GM19468 (cell line): ENCODE results near the gene ZNF319.

Experiments
- ATAC-seq: cut with Tn5 transposase; IDR thresholded peaks from one replicate; pipeline ENCODE4 v1.9.1; 2021; ENCODE audit warnings: mild to moderate bottlenecking, moderate library complexity, moderate number of reproducible peaks; ENCODE audit not compliant: unreplicated experiment; ENCODE audit errors: extremely low read depth

The ZNF319 gene

GRCh38 chr16:58037365-58038057 is 37.0 kb upstream of the ZNF319 start:
- no peak for ATAC-seq

GRCh38 chr16:58036943-58037342 is 36.5 kb upstream of the ZNF319 start:
- no peak for ATAC-seq

DNA sequence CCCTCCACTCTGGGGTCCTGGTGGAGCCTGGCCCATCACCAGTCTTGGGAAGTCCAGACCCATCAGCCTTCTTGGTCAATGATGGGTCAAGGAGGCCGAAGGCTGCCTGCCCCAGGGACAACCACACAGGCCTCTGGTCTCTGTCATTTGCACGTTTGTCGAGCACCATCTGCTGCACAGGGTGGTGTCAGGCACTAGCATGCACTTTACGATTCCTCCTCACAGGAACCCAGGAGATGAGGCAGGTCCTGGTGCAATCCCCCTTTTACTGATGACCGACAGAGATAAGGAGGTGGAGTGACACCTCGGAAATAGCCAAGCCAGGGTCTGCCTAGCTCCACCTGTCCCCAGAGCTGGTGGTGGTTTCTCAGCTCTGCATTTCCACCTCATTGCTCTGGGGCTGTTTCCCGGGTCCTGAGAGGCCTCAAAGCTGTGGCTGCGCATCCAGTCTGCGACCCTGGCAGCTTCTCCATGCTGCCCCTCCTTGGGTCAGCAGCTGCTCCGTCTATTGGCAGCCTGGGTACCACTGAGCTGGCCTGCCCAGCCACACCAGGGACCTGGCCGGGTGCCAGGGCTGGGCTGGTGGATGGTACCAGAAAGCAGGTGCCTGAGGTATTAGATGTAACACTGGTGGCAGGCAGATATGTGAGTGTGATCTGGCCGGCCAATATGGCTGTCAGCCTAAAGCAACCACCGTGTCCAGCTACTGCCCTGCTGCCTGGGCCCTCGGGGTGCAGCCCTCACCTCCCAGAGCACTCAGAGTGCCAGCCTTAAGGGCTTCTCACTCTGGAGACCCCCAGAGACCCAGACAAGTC is 35.1 kb upstream of the ZNF319 start:
- ATAC-seq = no peak

GRCh38 chr16:58034774-58035173 is 34.3 kb upstream of the ZNF319 start:
- no peak for ATAC-seq

DNA sequence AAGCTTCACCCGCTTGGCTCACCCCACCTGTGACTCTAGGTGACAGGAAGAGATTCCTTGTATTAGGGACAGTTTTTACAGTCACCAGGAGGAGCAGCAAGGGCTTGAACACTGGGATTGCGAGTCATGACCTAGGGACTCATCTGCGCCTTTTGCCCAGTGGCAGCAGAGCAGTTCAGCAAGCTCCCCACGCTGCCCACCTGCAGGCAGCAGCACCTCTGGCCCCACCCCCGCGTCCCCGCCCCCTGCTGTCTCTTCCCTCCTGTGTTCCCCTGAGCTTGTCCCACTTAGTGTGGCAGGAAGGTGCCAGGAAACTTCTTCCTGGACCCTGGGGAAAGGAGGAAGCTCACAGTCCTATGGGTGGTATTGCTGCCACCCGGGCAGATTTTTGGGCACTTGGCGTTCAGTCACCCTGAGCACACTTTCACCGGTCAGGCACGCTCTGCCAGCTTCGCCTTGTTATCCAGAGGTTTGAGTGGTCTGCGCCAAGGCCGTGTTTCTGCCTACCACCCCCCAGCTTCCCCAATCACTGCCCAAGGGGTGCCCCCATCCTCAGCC is 33.7 kb upstream of the ZNF319 start:
- no peak for ATAC-seq

GRCh38 chr16:58032710-58033293 is 32.3 kb upstream of the ZNF319 start:
- ATAC-seq = no peak

DNA sequence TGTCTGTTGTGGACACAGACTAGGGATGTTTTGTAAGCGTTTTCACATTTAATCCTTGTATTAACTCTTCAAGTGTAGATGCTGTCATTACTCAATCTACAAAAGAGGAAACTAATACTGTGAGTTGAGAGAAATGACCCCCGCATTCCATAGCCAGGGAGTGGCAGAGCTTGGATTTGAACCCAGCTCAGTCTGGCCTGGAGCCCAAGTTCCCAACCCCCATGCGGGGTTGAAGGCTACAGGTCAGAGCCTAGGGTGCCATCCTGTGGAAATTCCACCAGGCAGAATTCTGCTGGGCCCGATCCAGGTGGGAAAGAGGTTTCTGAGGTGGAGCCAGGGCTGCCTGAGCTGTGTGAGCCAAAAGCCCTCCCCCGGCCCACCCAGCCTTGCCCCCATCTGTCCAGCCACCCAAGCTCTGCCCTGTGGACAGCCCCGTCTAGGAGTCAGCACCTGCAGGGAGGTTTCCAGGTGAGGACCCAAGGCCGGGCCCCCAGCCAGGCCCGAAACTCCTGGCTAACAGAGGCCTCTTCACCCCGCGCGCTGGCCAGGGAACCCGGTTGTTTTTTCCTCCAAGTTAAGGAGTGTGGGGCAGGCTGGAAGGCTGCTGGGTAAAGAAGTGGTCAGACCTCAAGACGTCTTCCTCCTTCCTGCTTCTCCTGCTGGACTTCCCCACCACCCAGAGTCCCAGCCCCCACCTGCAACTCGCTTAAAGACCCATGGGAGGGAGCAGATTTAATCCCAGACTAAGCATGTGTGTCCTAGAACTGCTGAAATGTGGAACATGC is 30.7 kb upstream of the ZNF319 start:
- no peak for ATAC-seq

DNA sequence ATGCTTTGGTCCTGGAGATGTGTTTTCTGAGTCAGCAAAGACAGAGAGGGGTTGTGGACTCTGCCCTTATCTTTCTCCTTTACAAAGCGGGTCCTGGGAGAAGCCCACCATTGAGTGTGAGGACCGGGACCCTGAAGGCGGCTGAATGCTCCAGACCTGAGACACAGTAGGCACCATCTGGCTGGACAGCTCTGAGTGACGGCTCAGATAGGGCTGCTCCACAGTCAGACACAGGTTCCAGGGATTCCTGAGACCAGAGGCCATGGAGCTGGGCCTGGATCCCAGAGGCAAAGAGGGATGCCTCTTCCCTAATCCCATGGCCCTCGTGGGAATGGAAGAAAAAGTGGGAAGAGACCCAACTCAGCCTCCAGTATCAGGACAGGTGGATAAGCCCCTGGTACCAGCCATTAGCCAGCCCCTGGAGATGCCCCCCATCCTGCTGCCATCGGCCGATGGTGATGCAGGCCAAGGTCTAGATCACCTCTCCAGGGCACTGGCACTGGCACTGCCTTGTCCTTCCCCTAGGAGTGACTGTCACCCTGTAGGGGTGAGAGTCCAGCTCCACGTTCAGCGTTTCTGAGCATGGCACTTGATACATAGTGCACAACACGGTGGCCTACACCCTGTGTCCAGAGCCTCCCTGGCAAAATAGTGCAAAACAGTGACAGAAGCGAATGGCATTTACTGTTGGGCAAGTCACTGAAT is 29.8 kb upstream of the ZNF319 start:
- no peak for ATAC-seq

GRCh38 chr16:58029410-58029809 is 28.9 kb upstream of the ZNF319 start:
- no peak for ATAC-seq

DNA sequence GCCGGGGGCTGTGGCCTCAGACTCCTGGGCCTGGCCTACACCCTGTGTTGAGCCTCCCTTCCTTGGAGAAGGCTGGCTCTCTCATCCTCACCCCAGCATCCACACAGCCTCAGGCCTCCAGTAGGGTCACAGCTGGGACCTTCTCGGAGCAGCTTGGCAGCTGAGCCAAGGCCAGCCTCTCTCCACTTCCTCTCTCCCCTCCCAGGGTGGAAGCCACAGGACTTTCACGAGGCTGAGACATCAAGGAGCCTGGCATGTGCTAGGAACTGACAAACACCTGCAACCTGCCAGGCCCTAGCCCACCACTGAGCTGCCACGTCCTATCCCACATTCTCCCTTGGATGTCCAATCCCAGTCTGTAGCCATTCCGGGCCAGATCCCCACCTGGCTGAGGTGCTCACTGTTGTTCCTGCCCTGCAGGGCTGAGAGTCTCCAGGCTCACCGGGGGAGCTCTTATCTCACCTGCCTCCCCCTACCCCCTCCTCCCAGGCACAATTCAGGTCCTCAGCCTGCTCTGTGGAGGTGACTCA is 28.1 kb upstream of the ZNF319 start:
- ATAC-seq = no peak

DNA sequence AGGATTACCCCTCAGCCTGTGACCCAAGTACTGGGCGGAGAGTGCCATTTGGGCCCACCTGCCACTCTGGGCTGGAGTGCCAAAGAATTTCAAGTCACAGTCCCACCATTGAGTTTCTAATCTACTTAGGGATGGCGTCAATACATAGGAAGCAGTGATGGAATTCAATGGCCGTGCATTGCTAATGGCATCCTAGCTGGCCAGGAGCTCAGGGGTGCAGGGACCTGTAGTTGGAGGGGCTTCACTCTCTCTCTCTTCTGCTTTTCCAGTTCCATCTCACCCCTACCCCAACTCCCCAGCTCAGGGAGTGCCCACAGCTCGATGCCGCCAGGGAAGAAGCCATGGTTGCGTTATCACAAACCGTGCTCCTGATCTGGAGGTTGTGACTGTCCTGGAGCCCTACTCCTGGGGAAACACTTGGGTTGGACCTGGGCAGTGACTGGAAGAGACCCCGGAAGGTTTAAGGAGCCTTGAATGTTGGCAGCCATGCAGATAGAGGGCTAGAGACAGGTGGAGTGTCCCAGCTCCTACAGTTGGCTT is 27.5 kb upstream of the ZNF319 start:
- no peak for ATAC-seq

- ATAC-seq = no peak
Measured at GRCh38 chr16:58027161-58027915, 26.9 kb upstream of the ZNF319 start.

DNA sequence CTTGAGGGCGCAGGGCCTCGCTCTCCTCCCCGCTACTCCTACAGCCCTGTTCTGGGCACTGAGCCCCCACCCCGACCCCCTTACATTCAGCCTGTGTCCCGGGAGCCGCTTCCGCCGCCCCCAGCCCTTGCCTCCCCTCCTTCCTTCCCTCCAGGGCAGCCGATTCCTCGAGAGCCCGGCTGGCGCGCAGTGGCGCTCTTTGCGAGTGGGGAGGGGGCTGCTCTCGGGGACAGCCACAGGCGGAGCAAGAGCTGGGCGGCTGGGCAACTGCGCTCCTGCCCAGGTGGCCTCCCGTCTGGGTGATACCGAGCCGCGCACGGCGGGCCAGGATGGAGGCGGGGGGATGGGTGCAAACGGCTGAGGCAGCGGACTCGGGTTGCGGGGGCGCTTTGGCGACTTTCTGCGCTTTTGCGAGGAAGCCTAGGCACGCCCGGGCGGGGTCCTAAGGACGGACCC is 26.3 kb upstream of the ZNF319 start:
- no peak for ATAC-seq

GRCh38 chr16:58026139-58026704 is 25.8 kb upstream of the ZNF319 start:
- no peak for ATAC-seq

DNA sequence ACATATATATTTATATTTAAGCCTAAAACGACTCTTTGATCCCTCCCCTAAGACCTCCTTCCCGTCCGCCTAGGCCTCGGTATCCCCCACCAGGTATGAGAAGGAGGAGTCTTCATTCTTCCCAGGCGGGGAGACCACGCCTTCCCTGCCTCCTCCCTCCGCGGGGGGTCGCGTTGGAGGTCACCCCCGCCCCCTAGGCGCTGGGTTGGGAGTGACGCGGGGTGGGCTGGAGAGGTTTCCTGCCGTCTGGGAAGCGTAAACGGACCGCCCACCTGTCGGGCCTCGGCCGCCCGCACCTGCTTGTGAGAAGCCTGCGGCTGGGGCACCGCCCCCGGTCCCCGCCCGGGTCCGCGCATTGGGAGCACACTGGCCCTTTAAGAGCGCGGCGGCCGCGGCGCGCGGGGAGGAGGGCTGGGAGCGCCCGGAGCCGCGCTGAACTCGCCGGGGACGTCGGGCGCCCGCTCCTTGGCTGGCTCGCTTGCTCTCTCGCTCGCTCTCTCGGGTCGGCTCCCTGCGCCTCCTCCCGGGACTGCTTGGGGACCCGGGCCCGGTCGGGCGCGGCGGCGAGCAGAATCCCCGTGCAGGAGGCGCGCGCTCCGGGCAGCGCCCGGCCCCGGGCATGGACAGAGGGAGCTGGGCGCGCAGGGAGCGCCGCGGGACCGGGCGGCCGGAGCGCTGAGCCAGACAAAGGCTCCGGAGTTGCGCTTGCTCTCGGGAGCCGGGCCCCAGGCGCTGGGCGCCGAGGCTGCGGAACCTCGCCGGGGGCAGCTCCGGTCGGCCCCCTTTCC is 25.1 kb upstream of the ZNF319 start, which contains the start of gene MMP15:
TSS of gene MMP15 (plus strand) at position 404 of the 788 bp plus-strand sequence. CDS start 597 bp downstream, outside the sequence.
- no peak for ATAC-seq

GRCh38 chr16:58024486-58025350 is 24.2 kb upstream of the ZNF319 start:
- ATAC-seq = no peak
